GM18502 (cell line): ENCODE measurements around the gene GAPDHS.
A peak's percentile ranks its signal among the peaks of the same experiment; 100 is the strongest.

Experiments used
- ATAC-seq: cut with Tn5 transposase; IDR thresholded peaks from one replicate; pipeline ENCODE4 v1.9.1; 2021; ENCODE audit warnings: mild to moderate bottlenecking; ENCODE audit not compliant: unreplicated experiment, poor library complexity

Gene GAPDHS

GRCh38 chr19:35533201-35533821, at the start of gene GAPDHS:
GAPDHS (plus strand) TSS chr19:35533456; CDS start chr19:35533528, 72 bp downstream.
- no peak for ATAC-seq

GRCh38 chr19:35484252-35485036, 48.8 kb upstream of the GAPDHS start:
- ATAC-seq: peak; percentile 67

DNA sequence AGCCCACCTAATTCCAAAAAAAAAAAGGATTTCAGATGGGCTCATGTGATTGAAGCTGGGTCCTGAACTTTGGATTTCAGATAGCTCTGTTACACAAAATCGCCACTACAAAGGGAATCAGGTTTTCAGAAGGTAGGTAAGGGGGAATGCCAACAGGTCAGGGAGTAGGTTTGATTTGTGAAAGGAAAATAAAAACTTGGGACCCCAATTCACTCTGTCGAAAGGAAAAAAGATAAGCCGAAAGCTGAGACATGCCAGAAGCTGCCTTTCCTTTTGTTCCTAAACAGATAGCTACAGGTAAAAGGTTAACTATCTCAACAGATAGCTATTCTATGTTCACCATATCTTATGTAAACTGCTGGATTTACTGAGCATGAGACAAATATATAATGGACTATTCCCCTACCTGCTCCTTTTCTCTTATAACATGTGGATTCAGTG, 47.0 kb upstream of the GAPDHS start:
- ATAC-seq: no peak

GRCh38 chr19:35487656-35488182, 45.5 kb upstream of the GAPDHS start:
- ATAC-seq: no peak

GRCh38 chr19:35488677-35489076, 44.6 kb upstream of the GAPDHS start:
- ATAC-seq: no peak

DNA sequence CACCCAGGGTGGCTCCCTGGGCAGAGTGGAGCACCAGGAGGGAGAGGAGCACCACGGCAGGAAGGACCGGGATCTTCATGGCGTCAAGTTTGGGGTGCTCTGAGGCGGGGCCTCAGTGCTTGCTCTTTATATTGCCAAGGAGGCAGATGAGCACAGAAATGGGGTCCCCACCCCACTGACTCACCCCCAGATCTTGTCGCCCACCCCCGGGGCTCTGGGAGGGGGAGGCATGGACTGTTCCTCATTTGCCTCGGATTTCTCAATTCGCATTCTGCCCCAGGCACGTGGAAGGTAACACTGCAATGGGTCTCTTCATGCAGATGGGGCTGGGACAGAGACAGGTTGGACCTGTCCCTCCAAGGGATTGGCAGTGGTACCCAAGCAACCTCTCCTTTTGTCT, 42.9 kb upstream of the GAPDHS start, which contains the start of gene KRTDAP:
Gene KRTDAP, minus strand, starts transcription at position 101 of the 400 bp plus-strand sequence. Its CDS starts 22 bp downstream, at position 79.
- ATAC-seq: no peak

DNA sequence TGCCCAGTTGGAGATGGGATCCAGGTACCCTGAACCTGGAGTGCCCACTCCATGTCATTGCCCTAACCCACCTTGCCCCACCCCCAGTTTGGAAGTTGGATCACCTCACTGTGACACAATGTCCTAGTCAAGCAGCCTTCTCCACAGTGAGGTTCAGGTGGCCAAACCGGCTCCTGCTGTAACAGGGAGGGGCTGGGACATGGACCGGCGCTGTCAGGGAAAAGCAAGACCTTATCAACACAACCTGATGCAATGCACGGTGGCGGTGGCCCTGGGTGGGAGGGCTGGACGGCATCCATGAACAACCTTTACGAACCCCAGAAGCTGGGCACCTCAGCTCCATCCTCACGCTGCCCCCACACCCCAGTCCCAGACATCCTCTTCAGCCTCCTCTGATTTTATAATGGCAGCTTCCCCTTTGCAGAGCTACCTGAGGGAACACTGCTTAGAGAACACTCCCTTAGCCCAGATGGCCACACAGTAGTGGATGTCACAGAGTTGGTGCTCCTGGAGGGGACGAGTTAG, 41.4 kb upstream of the GAPDHS start:
- no peak for ATAC-seq

- no peak for ATAC-seq
Measured at GRCh38 chr19:35493971-35494370, 39.3 kb upstream of the GAPDHS start.

GRCh38 chr19:35495107-35496064, 37.9 kb upstream of the GAPDHS start:
- no peak for ATAC-seq

GRCh38 chr19:35497406-35497805, 35.9 kb upstream of the GAPDHS start:
- ATAC-seq: no peak

DNA sequence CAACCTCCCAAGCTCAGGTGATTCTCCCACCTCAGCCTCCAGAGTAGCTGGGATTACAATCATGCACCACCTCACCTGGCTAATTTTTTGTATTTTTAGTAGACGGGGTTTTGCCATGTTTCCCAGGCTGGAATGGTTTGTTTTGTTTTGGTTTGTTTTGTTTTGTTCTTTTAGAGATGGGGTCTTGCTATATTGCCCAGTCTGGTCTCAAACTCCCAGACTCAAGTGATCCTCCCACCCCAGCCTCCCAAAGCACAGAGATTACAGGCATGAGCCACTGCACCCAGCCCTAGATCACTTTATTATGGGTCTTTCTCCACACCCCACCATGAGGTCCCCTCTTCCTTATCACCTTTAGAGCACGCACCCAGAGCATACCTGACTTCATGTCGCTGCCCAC, 35.0 kb upstream of the GAPDHS start:
- ATAC-seq: no peak

DNA sequence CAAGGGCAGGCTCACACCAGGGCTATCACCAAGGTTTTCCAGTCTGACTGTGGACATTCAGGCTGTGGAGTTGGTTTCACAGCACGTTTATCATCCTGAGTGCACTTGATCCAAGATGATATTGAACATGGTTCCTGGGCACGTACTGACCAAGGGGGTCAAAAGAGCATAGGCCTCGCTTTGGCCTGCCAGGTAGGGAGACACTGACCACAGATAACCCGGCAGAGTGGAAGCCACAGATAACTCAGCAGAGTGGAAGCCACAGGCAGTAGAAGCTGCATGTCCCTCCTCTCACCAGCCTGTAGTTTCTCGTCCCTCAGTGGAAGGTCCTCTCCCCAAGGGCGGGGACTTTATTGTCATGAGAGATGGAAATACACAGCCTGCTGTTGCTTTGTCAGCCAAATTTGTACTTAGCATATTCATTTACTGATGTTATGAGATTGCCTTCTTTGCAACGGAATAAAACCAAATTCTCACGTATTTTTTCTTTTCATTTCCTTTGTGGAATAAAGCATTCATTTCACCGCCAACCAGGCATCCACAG, 34.2 kb upstream of the GAPDHS start:
- no peak for ATAC-seq

- no peak for ATAC-seq
Measured at GRCh38 chr19:35500611-35501010, 32.6 kb upstream of the GAPDHS start.

DNA sequence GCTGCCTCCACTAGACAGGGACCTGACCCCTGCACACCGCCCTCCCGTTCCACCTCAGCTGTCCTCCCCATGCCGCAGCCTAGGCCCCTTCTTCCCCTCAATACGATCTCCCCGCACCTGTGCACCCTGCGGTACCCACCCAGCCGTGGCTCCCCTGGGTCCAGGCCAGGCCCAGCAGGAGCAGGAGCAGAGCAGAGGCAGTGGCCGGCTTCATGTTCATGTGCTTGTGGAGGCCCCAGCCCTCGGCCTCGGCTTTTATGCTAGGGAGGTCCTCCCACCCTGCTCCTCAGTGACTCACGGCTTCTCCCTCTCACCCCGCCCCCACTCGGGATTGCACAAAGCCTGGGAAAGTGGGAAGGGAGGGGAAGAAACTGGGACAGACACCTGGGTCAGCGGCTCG, 31.6 kb upstream of the GAPDHS start:
- no peak for ATAC-seq

- ATAC-seq: no peak
Measured at GRCh38 chr19:35502751-35503150, 30.5 kb upstream of the GAPDHS start.

DNA sequence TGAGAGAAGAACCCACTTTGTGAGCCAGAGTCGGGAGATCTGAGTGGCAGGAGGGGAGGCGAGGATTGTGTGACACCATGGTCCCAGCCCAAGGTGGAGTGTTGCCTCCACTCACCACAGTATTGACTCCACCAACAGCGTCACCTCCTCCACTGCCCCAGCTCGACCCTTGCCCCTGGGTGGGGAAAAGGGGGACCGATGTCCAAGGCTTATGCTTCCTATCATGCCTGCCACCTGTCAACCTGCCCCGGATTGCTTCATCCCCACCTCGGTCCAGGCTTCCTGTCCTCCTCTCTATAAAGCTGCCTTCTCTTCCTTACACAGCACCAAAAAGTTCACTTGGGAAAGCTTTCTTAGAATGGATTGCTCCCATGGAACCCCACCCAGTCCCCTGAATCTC, 27.2 kb upstream of the GAPDHS start:
- no peak for ATAC-seq

GRCh38 chr19:35507561-35507960, 25.7 kb upstream of the GAPDHS start:
- no peak for ATAC-seq

- ATAC-seq: no peak
Measured at GRCh38 chr19:35508129-35508528, 25.1 kb upstream of the GAPDHS start.

DNA sequence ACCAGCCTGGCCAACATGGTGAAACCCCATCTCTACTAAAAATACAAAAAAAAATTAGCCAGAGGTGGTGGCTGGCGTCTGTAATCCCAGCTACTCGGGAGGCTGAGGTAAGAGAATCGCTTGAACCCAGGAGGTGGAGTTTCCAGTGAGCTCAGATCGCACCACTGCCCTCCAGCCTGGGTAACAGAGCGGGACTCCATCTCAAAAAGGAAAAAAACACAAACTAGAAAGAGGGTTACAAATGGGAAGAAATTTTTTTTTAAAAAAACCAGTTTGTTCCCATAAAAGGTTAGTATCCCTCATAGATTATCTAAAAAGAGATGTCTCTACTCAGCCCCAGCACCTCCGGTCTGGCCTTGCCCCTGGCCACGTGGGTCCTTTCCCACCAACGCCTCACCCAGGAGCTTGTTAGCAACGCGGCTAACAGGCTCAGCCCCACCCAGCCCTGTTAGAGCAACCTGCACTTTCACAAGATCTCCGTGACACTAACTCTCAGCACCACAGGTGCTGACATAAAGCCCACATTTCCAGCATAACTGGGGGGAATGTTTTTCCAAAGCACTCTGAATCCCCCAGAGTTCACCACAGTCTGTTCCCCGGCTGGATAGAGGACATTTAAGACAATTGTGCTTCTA, 24.1 kb upstream of the GAPDHS start:
- ATAC-seq: no peak
